NCI-H774 (cell line): ENCODE data around the gene ANO10.
A peak's percentile ranks its signal among the peaks of the same experiment; 100 is the strongest.
"Not testable (repeated sequence)": the region's sequence is repeated elsewhere in the genome, so short reads cannot be mapped to it uniquely, and the experiment has no call there.

Experiments
- DNase-seq: peaks from one replicate; lab custom pipeline; 2025; lab: John Stamatoyannopoulos, UW

ANO10 gene

GRCh38 chr3:43580181-43580580, 41.6 kb downstream of the ANO10 start:
- DNase-seq, result no peak

DNA sequence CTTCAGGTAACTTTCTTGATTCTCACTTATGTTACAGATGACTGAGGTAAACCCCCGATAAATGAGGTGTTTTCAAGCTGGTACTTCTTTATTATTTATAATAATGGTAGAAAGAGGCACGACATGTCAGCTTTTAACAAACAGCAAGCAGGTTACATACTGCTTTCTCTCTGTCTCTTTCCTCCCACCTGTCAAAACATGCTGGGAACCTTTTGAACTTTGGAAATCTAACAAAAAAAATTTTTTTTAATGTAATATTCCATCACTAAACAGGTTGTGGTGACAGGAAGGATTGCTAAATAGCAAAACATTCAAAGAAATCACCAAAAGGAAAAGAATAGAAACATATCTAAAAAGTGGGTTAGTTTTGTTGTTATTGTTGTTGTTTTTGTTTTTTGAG, 48.2 kb downstream of the ANO10 start:
- DNase-seq, result no peak

DNA sequence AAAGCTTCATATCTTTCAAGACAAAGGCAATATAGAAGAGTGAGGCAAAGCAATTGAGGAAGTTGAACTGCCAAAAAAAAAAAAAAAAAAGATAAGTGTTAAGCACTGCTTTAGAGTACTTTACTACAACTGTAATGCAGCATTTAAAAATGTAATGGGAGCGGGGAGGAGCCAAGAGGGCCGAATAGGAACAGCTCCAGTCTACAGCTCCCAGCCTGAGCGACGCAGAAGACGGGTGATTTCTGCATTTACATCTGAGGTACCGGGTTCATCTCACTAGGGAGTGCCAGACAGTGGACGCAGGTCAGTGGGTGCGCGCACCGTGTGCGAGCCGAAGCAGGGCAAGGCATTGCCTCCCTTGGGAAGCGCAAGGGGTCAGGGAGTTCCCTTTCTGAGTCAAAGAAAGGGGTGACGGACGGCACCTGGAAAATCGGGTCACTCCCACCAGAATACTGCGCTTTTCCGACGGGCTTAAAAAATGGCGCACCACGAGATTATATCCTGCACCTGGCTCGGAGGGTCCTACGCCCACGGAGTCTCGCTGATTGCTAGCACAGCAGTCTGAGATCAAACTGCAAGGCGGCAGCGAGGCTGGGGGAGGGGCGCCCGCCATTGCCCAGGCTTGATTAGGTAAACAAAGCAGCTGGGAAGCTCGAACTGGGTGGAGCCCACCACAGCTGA, 56.0 kb downstream of the ANO10 start:
- DNase-seq, result not testable (repeated sequence)

DNA sequence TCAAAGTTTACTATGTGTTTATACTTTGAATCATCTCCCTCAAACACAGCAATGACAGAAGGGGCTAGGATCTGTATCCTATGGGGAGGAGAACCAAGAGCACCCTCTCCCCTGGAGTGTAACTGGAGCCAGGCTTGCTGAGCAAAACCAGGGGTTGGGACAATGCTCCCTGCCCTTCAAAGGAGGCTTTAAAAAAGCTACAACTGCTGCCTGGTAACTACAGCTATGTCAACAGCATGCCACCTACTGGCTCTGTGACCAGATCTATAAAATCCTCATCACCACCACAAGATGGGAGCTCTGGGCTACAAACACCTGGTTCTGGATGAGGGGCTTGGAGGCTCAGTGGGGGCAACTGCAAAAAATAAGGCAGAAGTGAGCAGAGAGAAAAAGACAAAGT, 61.9 kb downstream of the ANO10 start:
- DNase-seq, result no peak

DNA sequence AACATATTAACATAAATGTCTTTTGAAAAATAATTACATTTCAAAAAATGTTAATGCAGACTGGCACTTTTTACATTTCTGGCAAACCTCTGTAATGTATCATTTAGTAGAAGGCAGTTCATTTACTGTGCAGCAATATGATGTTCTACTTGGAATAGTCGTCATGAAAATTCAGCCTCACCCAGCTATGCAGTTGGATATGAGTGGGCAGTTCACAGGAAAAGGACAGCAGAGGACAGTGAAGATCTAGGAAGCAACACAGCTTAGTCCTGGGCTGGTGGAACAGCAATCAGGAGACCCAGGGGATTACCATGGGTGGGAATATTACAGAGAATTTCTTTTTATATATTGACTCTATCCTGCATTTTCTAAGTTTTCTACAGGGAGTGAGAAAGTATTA, 63.6 kb downstream of the ANO10 start:
- no peak for DNase-seq

DNA sequence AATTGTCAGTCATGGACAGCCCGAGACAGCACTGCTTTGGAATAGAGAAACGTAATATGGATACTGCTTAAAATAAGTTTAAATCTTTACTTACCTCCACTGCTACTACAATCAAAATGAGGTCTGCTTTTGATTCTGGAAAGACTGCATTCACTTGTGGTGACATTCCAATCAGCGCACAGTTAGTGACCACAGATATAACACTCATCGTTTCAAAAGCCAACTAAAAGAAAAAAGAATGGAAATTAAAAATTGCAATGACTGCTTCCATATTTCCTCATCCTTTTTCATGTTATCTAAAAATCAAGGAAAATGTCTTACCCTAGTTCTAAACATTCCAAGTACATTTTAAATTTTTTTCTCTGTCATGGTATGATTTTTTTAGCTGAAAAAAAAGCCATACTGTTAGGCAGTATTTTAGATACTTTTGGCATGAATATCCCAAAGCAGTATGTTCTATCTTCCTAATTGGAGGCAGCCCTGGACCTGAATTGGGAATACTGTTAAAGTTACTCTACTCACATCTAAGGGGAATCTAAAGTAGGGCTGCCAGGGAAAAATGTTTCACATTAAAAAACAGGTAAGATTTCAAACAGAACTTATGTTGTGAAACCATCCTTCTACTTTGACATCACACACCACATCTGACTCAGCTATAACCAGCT, 72.1 kb downstream of the ANO10 start:
- no peak for DNase-seq

DNA sequence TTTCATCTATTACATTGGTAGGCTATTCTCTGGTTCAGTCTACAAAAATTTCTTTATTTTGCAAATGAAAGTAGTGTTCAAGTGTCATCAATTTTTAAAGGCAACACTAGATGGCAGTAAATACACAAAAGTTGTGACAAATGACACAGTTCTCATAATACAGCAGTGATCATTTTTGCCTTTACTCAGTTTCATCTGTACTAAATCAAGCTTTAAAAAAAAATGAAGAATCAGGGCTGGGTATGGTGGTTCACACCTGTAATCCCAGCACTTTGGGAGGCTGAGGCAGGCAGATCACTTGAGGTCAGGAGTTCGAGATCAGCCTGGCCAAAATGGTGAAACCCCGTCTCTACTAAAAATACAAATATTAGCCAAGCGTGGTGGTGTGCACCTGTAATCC, 77.5 kb downstream of the ANO10 start:
- DNase-seq, result peak; percentile 5

GRCh38 chr3:43542328-43543043, 79.3 kb downstream of the ANO10 start:
- no peak for DNase-seq

DNA sequence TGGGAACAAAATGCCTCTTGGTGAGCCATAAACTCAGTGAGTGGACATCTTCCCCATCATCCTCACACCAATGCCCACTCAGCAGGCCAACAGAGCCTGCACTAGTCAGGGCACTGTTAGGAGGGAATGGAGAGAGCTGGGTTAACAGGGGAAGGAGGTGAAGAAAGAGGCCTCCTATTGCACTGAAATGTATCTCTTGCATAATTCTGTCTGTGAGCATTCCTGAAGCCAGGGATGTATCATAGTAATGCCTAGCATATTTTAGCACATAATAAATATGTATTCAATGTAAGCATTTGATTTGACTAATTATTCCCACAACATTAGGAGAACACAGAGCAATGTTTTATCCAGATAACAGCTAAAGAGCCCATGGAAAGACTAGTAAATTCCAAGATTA, 81.2 kb downstream of the ANO10 start:
- DNase-seq, result no peak

GRCh38 chr3:43539321-43539720, 82.5 kb downstream of the ANO10 start:
- no peak for DNase-seq

- no peak for DNase-seq
Measured at GRCh38 chr3:43537225-43537624, 84.6 kb downstream of the ANO10 start.

DNA sequence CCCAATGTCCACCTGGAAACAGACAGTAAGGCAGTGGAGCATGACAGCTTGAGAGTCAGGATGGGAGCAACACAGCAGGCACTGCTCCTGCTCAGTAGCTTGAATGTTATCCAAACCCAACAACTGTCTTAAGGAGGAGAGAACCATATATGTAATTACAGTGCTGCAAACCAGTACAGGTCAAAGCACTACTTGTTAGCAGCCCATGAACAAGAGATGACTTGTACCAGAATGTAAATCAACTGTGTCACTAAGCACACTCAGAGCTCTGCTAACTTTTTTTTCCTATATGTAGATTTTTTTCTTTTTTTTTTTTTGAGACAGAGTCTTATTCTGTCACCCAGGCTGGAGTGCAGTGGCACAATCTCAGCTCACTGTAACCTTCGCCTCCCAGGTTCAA, 87.1 kb downstream of the ANO10 start:
- no peak for DNase-seq

DNA sequence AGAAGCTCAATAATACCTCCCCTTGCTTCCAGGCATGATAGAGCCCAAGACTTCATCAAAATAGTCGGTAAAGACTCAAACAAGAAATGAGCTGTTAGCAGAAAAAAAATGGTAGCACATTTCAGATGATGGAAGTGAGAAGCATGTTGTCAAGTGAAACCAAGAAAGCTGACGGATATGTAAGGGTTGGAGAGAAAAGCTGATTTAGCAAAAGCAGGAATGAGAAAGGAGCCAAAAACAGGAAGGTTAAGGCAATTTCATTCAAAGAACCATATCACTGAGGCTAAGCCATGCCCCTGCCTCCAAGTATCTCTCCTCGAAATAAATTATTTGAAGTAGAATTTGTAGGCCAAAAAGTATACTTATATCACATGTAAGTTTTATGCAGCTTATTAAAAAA, 88.8 kb downstream of the ANO10 start:
- no peak for DNase-seq

- no peak for DNase-seq
Measured at GRCh38 chr3:43531835-43532234, 90.0 kb downstream of the ANO10 start.

GRCh38 chr3:43528498-43529099, 93.2 kb downstream of the ANO10 start:
- no peak for DNase-seq

DNA sequence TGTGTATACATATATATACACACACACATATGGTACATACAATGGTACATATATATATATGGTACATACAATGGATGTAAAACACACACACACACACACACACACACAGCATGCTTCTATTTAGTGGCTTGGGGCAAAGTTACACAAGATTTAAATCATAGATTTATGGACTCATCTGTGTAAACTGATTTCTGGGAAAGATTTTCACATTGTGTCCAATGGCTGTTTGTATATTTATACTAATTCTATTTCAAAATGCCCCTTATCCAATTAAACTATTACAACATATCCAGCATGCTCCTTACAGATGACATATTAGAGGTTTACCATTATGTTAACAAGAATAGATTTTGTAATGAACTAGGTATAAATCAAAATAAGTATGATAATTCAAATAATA, 94.9 kb downstream of the ANO10 start:
- no peak for DNase-seq

DNA sequence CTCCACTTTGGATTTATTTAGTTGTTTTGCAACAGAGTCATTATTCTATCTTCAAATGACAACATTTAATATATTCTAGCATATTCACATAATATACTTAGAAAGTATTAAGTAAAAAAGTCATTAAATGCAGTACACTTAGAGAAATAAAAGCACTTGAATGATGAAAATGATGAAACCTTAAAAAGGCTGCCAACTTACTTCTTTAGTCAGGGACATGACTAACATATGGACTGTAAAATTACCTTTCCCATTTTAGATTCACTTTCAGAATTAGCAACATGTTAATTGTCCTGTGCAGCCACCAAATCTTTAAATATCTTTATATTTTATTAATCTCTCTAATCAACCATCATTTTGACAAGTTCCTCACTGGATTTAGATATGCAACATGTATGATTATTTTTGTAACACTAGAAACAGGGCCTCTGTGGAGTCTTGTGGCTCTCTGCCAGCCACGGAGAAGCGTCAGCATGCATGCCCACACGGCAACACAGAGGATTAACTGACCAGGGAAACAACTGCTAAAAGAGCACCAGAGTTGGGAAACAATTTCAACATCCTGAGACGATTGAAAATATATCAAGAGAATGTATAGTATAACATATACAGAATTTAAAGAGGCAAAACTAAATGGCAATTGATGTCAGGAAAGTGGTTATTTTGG, 95.7 kb downstream of the ANO10 start:
- DNase-seq, result no peak

DNA sequence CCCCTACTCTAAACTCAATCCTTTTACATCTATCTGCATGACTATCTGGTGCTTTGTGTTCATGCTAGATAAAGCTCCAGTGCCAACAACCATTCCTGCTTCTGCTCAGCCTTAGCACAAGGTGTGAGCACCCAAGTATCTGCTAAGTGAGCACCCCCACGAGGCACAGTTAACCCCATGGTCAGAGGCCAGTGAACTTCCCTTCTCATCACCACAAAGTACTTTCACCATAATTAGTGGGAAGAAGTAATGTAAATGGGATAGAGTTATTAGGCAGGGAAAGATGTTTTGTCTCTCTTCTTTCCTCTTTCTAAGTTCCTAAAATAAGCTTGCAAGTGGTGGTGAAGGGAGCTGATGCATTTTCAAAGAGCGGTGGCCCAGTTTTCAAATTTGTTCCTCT, 96.4 kb downstream of the ANO10 start:
- DNase-seq, result no peak

DNA sequence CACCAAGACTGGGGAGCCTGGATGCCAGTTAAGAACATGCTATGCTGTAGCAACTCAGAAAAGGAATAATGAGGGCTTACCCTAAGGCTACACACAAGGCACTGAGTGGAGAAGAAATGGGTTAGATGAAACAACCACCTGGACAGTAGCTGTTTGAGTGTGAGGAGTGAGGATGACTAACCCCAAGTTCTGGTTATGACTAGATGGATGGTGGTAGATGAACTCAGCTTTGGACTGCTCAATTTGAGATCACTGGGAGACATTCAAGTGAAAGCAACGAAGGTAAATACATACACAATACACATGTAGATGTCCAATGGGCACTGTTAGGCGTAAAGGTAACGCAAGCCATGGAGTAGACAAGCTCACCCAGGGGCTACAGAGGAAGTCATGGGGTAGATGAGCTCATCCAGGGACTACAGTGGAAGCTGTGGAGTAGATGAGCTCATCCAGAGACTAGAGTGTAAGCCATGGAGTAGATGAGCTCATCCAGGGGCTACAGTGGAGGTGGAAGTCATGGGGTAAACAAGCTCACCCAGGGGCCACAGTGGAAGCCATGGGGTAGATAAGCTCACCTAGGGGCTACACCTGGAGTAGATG, 98.3 kb downstream of the ANO10 start:
- no peak for DNase-seq

GRCh38 chr3:43522727-43523362, 99.0 kb downstream of the ANO10 start:
- DNase-seq, result no peak

DNA sequence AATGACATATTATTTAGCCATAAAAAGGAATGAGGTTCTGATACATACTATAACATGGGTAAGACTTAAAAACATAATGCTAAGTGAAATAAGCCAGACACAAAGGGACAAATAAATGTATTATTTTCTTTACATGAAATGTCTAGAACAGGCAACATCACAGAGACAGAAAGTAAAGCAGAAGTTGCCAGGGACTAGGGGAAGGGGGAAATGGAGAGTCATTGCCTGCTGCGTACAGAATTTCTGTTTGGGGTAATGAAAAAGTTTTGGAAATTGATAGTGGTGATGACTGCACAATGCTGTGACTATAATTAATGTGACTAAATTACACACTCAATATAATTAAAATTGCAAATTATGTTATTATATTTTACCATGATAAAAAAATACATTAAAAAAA, 99.9 kb downstream of the ANO10 start:
- no peak for DNase-seq
